ENCODE data around the gene FARP1.
A peak's percentile ranks its signal among the peaks of the same experiment; 100 is the strongest.

Gene FARP1

DNA sequence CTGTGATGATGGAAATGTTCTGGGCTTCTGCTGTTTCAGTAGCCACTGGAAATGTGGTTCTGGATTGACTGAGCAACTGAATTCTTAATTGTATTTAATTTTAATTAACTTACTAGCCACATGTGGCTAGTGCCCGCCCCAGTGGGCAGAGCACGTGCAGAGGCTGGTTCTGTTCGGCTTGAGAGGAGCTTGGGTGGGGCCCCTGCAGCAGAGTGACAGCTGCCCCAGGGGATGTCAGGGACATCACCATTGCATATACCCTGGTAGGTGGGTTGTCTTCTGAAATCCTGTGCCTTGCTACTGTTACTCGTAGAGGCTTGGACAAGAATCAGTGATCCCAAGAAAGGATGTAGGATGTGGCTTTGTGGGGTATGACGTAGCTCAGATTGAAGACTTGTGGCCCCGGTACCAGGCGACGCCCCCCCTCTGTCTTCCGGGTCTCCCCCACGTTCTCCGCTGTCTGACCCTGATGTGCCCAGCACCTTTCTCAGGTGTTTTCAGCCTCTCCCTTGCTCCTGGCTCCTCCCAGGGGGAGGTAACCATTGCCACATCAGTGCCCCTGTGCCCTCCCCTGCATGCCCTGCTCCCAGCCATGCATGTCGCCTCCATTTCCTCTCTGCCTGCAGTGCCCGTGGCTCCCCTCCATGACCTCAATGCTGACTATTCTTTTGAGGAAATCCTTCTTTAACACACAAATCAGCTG, 136.7 kb downstream of the FARP1 start:
- Histone ChIP-seq H3K9ac (ENCODE audit: insufficient read length) (no peak overlapping the region), H3K27ac (no peak overlapping the region), H3K36me3 (ENCODE audit: insufficient read depth, low read length) (no peaks in the 10 kb centered on the region), H3K9me3 (ENCODE audit: low read depth, low read length) (no peaks in the 10 kb centered on the region), H3K4me3 (no peak overlapping the region)
- TF ChIP-seq POLR2AphosphoS5 (IDR thresholded peaks at IDR 0.05; ENCODE audit: borderline replicate concordance, low read depth, low read length) (no peak), EZH2 (IDR thresholded peaks at IDR 0.05) (no peak), FOXP2 (optimal IDR thresholded peaks at IDR 0.05; ENCODE audit: control extremely low read depth, extremely low read length, insufficient read depth) (no peak)
- DNase-seq (ENCODE audit: low read depth, low spot score): no peak

DNA sequence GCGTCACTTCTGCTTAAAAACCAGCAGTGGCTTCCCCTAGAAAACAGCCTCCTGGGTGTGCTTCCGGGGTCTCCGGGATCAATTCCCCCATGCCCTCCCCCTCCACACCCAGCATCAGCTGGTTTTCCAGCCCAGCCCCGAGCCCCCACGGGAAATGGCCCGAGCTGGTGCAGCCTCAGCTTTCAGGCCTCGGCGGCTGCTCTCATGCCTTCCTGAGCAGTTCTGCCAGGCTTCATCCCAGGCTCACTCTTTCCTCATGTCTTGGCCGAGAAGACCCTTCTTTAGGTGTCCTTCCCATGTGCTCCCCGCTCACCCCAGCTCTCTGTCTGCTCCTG, 137.2 kb downstream of the FARP1 start:
- H3K9me3 ChIP-seq (ENCODE audit: low read depth, low read length): no peaks in the 10 kb centered on the region
- no peaks in the 10 kb centered on the region for H3K36me3 ChIP-seq (ENCODE audit: insufficient read depth, low read length)
- H3K4me3 ChIP-seq: no peak overlapping the region
- DNase-seq (ENCODE audit: low read depth, low spot score): no peak
- no peak overlapping the region for H3K9ac ChIP-seq (ENCODE audit: insufficient read length)
- H3K27ac ChIP-seq: no peak overlapping the region
- TF ChIP-seq FOXP2 (optimal IDR thresholded peaks at IDR 0.05; ENCODE audit: control extremely low read depth, extremely low read length, insufficient read depth): no peak
- no peak for TF ChIP-seq EZH2 (IDR thresholded peaks at IDR 0.05)
- TF ChIP-seq POLR2AphosphoS5 (IDR thresholded peaks at IDR 0.05; ENCODE audit: borderline replicate concordance, low read depth, low read length): no peak

DNA sequence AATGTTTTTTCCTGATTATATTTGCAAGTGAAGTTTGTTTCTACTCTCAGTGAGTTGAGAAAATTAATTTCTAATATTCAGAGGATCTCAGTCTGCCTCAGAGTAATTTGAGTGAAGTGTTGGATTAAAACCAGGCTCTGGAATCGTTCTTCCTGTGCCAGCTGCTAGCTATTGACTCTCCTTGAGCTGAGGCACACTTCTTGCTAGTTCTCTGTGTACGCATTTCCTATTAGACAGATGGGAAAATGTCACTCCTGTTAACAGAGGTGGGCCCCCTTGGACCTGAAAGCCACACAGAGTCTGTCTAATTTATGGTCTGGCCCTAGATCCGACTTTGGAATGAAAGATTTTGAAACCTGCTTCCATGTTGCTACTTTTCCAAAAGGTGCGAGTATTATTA, 141.8 kb downstream of the FARP1 start:
- H3K4me3 ChIP-seq: no peak overlapping the region
- no peak overlapping the region for H3K9ac ChIP-seq (ENCODE audit: insufficient read length)
- no peak for DNase-seq (ENCODE audit: low read depth, low spot score)
- H3K36me3 ChIP-seq (ENCODE audit: insufficient read depth, low read length): no peaks in the 10 kb centered on the region
- H3K9me3 ChIP-seq (ENCODE audit: low read depth, low read length): no peaks in the 10 kb centered on the region
- H3K27ac ChIP-seq: peak overlapping the region; percentile 5; the same call in 1 of the 2 replicates
- no peak for TF ChIP-seq EZH2 (IDR thresholded peaks at IDR 0.05)
- TF ChIP-seq FOXP2 (optimal IDR thresholded peaks at IDR 0.05; ENCODE audit: control extremely low read depth, extremely low read length, insufficient read depth): no peak
- no peak for TF ChIP-seq POLR2AphosphoS5 (IDR thresholded peaks at IDR 0.05; ENCODE audit: borderline replicate concordance, low read depth, low read length)

DNA sequence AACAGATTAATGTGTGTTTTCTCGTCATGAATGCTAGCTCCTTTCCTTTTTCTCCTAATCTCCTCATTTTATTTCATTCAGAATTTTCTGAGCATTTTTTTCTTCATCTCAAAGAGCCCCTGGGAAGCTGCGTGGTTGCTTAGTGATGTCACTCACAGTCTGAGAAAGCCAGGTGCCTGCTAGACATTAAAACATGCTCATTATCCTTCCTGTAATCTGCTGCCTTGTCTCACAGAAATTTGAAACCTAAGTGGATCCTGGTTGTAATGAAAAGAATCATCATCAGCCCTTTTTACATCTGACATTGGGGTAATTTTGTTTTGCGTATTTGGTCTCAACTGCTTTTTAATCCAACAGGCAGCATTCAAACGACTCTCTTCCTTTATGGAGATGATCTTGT, 142.4 kb downstream of the FARP1 start:
- no peaks in the 10 kb centered on the region for H3K9me3 ChIP-seq (ENCODE audit: low read depth, low read length)
- TF ChIP-seq EZH2 (IDR thresholded peaks at IDR 0.05) (no peak), POLR2AphosphoS5 (IDR thresholded peaks at IDR 0.05; ENCODE audit: borderline replicate concordance, low read depth, low read length) (no peak)
- H3K36me3 ChIP-seq (ENCODE audit: insufficient read depth, low read length): no peaks in the 10 kb centered on the region
- H3K9ac ChIP-seq (ENCODE audit: insufficient read length): no peak overlapping the region
- peak overlapping the region; percentile 27; the same call in 1 of the 2 replicates for H3K27ac ChIP-seq
- DNase-seq (ENCODE audit: low read depth, low spot score): no peak
- H3K4me3 ChIP-seq: no peak overlapping the region

DNA sequence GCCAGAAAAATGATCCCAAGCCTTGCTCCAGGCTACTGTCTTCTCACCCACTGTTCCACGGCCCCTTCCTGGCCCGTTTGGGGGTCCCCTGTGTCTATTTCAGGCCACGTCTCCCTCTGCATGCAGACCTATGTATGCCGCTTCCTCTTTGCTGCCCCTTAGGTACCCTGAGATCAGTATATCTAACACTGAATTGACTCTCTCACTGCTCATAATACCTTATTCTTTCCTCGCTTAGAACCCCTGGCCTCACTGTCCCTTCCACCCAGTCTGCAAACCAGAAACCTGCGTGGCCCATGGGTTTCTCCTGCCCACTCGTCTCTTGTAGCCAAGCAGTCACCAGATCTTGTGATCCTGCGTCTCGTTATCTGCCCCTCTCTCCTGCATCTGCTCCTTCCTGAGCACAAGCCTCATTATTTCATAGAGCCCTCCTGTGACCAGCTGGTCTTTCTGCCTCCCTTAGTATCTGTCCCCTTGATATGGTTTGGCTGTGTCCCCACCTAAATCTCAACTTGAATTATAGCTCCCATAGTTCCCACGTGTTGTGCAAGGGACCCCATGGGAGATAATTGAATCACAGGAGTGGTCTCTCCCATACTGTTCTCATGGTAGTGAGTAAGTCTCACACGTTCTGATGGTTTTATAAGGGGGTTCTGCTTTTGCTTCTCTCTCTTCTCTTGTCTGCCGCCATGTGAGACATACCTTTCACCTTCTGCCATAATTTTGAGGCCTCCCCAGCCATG, 143.1 kb downstream of the FARP1 start:
- no peak overlapping the region for H3K9ac ChIP-seq (ENCODE audit: insufficient read length)
- H3K36me3 ChIP-seq (ENCODE audit: insufficient read depth, low read length): no peaks in the 10 kb centered on the region
- H3K4me3 ChIP-seq: no peak overlapping the region
- H3K9me3 ChIP-seq (ENCODE audit: low read depth, low read length): no peaks in the 10 kb centered on the region
- DNase-seq (ENCODE audit: low read depth, low spot score): no peak
- H3K27ac ChIP-seq: no peak overlapping the region
- TF ChIP-seq EZH2 (IDR thresholded peaks at IDR 0.05) (no peak), POLR2AphosphoS5 (IDR thresholded peaks at IDR 0.05; ENCODE audit: borderline replicate concordance, low read depth, low read length) (no peak), FOXP2 (optimal IDR thresholded peaks at IDR 0.05; ENCODE audit: control extremely low read depth, extremely low read length, insufficient read depth) (no peak)

DNA sequence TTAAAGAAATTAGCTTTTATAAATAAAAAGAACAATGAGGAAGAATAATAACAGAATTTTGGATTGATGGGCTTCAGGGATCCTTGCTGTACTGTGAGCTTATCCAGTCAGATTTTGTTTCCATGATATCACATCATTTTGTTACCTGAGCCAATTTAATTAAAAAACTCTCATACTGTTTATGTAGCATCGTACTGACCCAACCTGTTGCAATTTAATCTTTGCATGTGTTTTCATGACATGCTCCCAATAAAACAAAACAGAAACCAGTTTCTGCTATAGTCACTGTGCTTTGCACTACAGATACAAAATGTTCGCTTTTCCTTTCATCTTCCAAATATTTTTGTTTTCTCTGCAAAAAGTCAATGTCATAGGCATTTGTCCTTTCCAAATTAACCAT, 143.9 kb downstream of the FARP1 start:
- Histone ChIP-seq H3K4me3 (no peak overlapping the region), H3K9me3 (ENCODE audit: low read depth, low read length) (no peaks in the 10 kb centered on the region), H3K9ac (ENCODE audit: insufficient read length) (no peak overlapping the region), H3K27ac (no peak overlapping the region), H3K36me3 (ENCODE audit: insufficient read depth, low read length) (no peaks in the 10 kb centered on the region)
- TF ChIP-seq POLR2AphosphoS5 (IDR thresholded peaks at IDR 0.05; ENCODE audit: borderline replicate concordance, low read depth, low read length): no peak
- DNase-seq (ENCODE audit: low read depth, low spot score): no peak

DNA sequence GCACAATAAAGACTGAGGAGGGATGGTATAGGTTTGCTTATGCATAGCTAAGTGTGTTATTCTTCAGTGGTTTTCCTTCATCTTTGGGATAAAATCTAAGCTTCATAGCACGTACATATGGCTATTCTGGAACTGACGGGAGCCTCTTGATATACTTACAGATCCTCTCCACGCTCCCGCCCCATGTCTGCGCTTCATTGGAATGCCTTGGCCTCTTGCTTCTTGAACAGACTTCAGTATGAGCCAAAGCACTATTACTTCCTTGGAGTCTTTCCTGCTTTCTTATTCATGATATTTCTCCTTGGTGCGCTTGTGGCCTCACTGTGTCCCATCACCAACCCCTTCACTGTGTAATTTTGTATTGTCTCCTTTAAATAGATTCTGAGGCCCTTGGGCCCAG, 145.3 kb downstream of the FARP1 start:
- Histone ChIP-seq H3K9me3 (ENCODE audit: low read depth, low read length) (no peaks in the 10 kb centered on the region), H3K36me3 (ENCODE audit: insufficient read depth, low read length) (no peaks in the 10 kb centered on the region), H3K9ac (ENCODE audit: insufficient read length) (no peak overlapping the region), H3K4me3 (no peak overlapping the region), H3K27ac (no peak overlapping the region)
- DNase-seq (ENCODE audit: low read depth, low spot score): no peak
- TF ChIP-seq POLR2AphosphoS5 (IDR thresholded peaks at IDR 0.05; ENCODE audit: borderline replicate concordance, low read depth, low read length) (no peak), EZH2 (IDR thresholded peaks at IDR 0.05) (no peak), FOXP2 (optimal IDR thresholded peaks at IDR 0.05; ENCODE audit: control extremely low read depth, extremely low read length, insufficient read depth) (no peak)

DNA sequence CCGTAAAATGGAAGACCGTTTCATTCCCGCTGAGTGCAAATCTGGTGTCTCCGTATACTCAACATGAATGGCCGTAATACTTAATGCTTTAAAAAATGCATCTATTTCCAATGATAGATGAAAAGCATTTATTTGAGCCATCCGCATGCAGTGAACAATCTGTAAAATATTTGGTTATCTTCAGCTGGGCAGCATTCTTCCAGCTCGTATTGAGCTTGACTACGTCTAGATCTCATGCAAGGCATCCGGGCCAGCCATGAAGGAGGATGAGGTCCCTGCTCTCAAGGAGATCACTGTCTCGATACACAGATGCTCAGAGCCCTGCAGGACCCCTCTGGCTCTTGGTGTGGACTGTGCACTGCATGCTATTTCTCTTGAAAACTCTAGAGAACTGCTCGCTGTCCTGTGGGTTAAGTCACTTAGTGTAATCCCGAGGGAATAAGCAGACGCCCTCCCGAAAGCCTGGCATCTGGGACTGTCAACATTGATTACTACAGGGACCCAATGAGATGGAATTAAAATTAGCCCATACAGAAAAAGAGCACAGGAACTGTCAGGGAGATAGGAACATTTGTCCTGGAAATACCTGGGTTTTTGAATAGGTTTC, 146.5 kb downstream of the FARP1 start:
- TF ChIP-seq EZH2 (IDR thresholded peaks at IDR 0.05) (no peak), POLR2AphosphoS5 (IDR thresholded peaks at IDR 0.05; ENCODE audit: borderline replicate concordance, low read depth, low read length) (no peak), FOXP2 (optimal IDR thresholded peaks at IDR 0.05; ENCODE audit: control extremely low read depth, extremely low read length, insufficient read depth) (no peak)
- Histone ChIP-seq H3K9me3 (ENCODE audit: low read depth, low read length) (no peaks in the 10 kb centered on the region), H3K4me3 (no peak overlapping the region), H3K9ac (ENCODE audit: insufficient read length) (no peak overlapping the region), H3K27ac (no peak overlapping the region), H3K36me3 (ENCODE audit: insufficient read depth, low read length) (no peaks in the 10 kb centered on the region)
- DNase-seq (ENCODE audit: low read depth, low spot score): no peak

Measured in SK-N-MC (cell line).